IMR-90 (cell line): ENCODE results near the gene NUMA1. TPM values are rescaled to one million over a fixed set of nuclear protein-coding genes. Genes with fewer than 3 reads are reported as not detected.

Experiments
- ATAC-seq: fragments of 200-7000 bp; cut with Tn5 transposase; 2 replicates; pipeline ENCODE4 v1.9.1; 2020; ENCODE audit warnings: low read depth, mild to moderate bottlenecking, moderate library complexity
- BruUV-seq: library from RNA; stranded (reverse); fragments of 400-500 nt; replicated peaks from 2 replicates; lab custom pipeline; 2021; lab: Mats Ljungman, UMichigan
- CTCF ChIA-PET: fragments of 300-600 bp; formaldehyde crosslinking; extraction: SDS; loops from one replicate; lab custom pipeline; 2021; ENCODE audit warnings: antibody characterized with exemption; lab: Yijun Ruan, JAX
- POLR2A ChIA-PET: fragments of 300-600 bp; sonication (Branson Sonifier 250); formaldehyde crosslinking; loops from one replicate; lab custom pipeline; 2022; ENCODE audit warnings: antibody characterized with exemption; ENCODE audit not compliant: unreplicated experiment; lab: Charles Lee
- DNase-seq: peaks from one replicate; pipeline ENCODE4 v3.0.0; 2013
- H2AFZ ChIP-seq: replicated peaks from 2 replicates; pipeline ENCODE3; 2013; ENCODE audit warnings: low read length, mild to moderate bottlenecking; ENCODE audit not compliant: poor library complexity
- H2AK5ac ChIP-seq: 2 replicates; pipeline ENCODE4 v1.6.1; 2013; ENCODE audit warnings: low read depth, low read length, inconsistent platforms
- H2AK9ac ChIP-seq: replicated peaks from 2 replicates; pipeline ENCODE3; 2013; ENCODE audit warnings: mild to moderate bottlenecking, low read depth, low read length, moderate library complexity; ENCODE audit not compliant: poor library complexity
- H2BK120ac ChIP-seq: 2 replicates; pipeline ENCODE4 v1.6.1; 2013; ENCODE audit warnings: low read depth, low read length, inconsistent platforms
- H2BK15ac ChIP-seq: 3 replicates; pipeline ENCODE4 v1.6.1; 2013; ENCODE audit warnings: low read depth, low read length, inconsistent platforms
- H2BK20ac ChIP-seq: 2 replicates; pipeline ENCODE4 v1.6.1; 2013; ENCODE audit warnings: low read depth, mild to moderate bottlenecking, inconsistent platforms, low read length, moderate library complexity
- H2BK5ac ChIP-seq: 2 replicates; pipeline ENCODE4 v1.6.1; 2013; ENCODE audit warnings: mild to moderate bottlenecking, low read depth, low read length, inconsistent platforms; ENCODE audit not compliant: poor library complexity, severe bottlenecking
- H3K14ac ChIP-seq: replicated peaks from 2 replicates; pipeline ENCODE4 v1.6.1; 2013; ENCODE audit warnings: low read depth, low read length, inconsistent platforms
- H3K18ac ChIP-seq: 2 replicates; pipeline ENCODE4 v1.6.1; 2013; ENCODE audit warnings: low read depth, low read length, control low read depth
- H3K23ac ChIP-seq: 2 replicates; pipeline ENCODE4 v1.6.1; 2013; ENCODE audit warnings: low read depth, low read length, inconsistent platforms
- H3K27ac ChIP-seq: 2 replicates; pipeline ENCODE4 v1.5.1; 2013; ENCODE audit warnings: mild to moderate bottlenecking, control low read depth, low read length; ENCODE audit not compliant: insufficient read depth
- H3K27me3 ChIP-seq: 2 replicates; pipeline ENCODE4 v1.6.1; 2013; ENCODE audit warnings: low read length; ENCODE audit not compliant: control insufficient read depth, insufficient read depth
- H3K36me3 ChIP-seq: 2 replicates; pipeline ENCODE4 v1.6.1; 2013; ENCODE audit warnings: low read length, mixed read lengths; ENCODE audit not compliant: control insufficient read depth, insufficient read depth
- H3K4ac ChIP-seq: 2 replicates; pipeline ENCODE4 v1.6.1; 2013; ENCODE audit warnings: low read depth, low read length, inconsistent platforms
- H3K4me1 ChIP-seq: 2 replicates; pipeline ENCODE4 v1.6.1; 2013; ENCODE audit warnings: low read length, mixed read lengths; ENCODE audit not compliant: control insufficient read depth, insufficient read depth
- H3K4me2 ChIP-seq: 2 replicates; pipeline ENCODE4 v1.6.1; 2013; ENCODE audit warnings: low read depth, mild to moderate bottlenecking, control low read depth, low read length, moderate library complexity
- H3K4me3 ChIP-seq: 2 replicates; pipeline ENCODE4 v1.5.1; 2013; ENCODE audit warnings: low read depth, mild to moderate bottlenecking, control low read depth, low read length, moderate library complexity; ENCODE audit not compliant: insufficient read depth
- H3K56ac ChIP-seq: 2 replicates; pipeline ENCODE4 v1.6.1; 2013; ENCODE audit warnings: low read length, inconsistent platforms; ENCODE audit not compliant: insufficient read depth; ENCODE audit errors: extremely low read depth
- H3K79me1 ChIP-seq, 2 experiments: 2 replicates each; pipeline ENCODE4 v1.6.1; 2013; ENCODE audit warnings: low read length in 2 of 2, inconsistent platforms in 1 of 2, low read depth in 1 of 2
- H3K9ac ChIP-seq: 2 replicates; pipeline ENCODE4 v1.6.1; 2013; ENCODE audit warnings: low read depth, low read length, control low read depth
- H3K9me1 ChIP-seq: 2 replicates; pipeline ENCODE4 v1.6.1; 2013; ENCODE audit warnings: low read length, inconsistent platforms; ENCODE audit not compliant: insufficient read depth
- H3K9me3 ChIP-seq: 2 replicates; pipeline ENCODE4 v1.6.1; 2013; ENCODE audit warnings: low read length; ENCODE audit not compliant: control insufficient read depth, insufficient read depth
- H4K20me1 ChIP-seq: 2 replicates; pipeline ENCODE4 v1.6.1; 2013; ENCODE audit warnings: low read length, inconsistent platforms; ENCODE audit not compliant: insufficient read depth
- H4K5ac ChIP-seq: 2 replicates; pipeline ENCODE4 v1.6.1; 2013; ENCODE audit warnings: mild to moderate bottlenecking, low read depth, low read length, control low read depth
- H4K8ac ChIP-seq, 2 experiments: 2 replicates each; pipeline ENCODE4 v1.6.1; 2013; ENCODE audit warnings: low read depth in 2 of 2, low read length in 2 of 2, control low read depth in 1 of 2, inconsistent platforms in 1 of 2
- H4K91ac ChIP-seq: 2 replicates; pipeline ENCODE4 v1.6.1; 2013; ENCODE audit warnings: low read depth, low read length, inconsistent platforms; ENCODE audit not compliant: insufficient read depth
- CEBPB ChIP-seq: IDR thresholded peaks from 2 replicates; pipeline ENCODE4 v1.6.1; 2012; ENCODE audit warnings: low read depth, low read length, improper control_type of control experiment
- CHD1 ChIP-seq: IDR thresholded peaks from 2 replicates; pipeline ENCODE4 v1.6.1; 2012; ENCODE audit warnings: low read depth, low read length, improper control_type of control experiment
- FOS ChIP-seq: fragments of 150-350 bp; IDR thresholded peaks from 2 replicates; pipeline ENCODE4 v1.6.1; 2016; ENCODE audit warnings: low read depth, low read length
- MAFK ChIP-seq: IDR thresholded peaks from 2 replicates; pipeline ENCODE4 v1.6.1; 2012; ENCODE audit warnings: low read depth, low read length, improper control_type of control experiment
- MAZ ChIP-seq: IDR thresholded peaks from 2 replicates; pipeline ENCODE4 v1.6.1; 2012; ENCODE audit warnings: low read depth, mild to moderate bottlenecking, low read length, improper control_type of control experiment, moderate library complexity, borderline replicate concordance
- NFE2L2 ChIP-seq: fragments of 150-350 bp; IDR thresholded peaks from 2 replicates; pipeline ENCODE4 v1.6.1; 2016; ENCODE audit warnings: low read depth, mild to moderate bottlenecking, low read length
- RCOR1 ChIP-seq: IDR thresholded peaks from 2 replicates; pipeline ENCODE4 v1.6.1; 2012; ENCODE audit warnings: mild to moderate bottlenecking, low read length, improper control_type of control experiment; ENCODE audit not compliant: insufficient replicate concordance
- USF2 ChIP-seq: fragments of 150-350 bp; IDR thresholded peaks from 2 replicates; pipeline ENCODE4 v1.6.1; 2017; ENCODE audit warnings: mild to moderate bottlenecking, antibody characterized with exemption, low read length, low read depth
- WGBS, 2 experiments: methylation state at CpG; one replicate each; pipeline versions ENCODE4 v1.1.5 to v1.1.7; 2013; ENCODE audit warnings: missing lambda C conversion rate in 2 of 2; ENCODE audit not compliant: insufficient read length in 1 of 2; ENCODE audit errors: extremely low coverage in 2 of 2; 5-methylcytosine and 5-hydroxymethylcytosine counted together
- dilution Hi-C: fragments of 300-500 bp; cut with HindIII; formaldehyde crosslinking; loops from one replicate; pipeline ENCODE4 v1.14.3; 2018; ENCODE audit warnings: low sequenced_read_pairs; ENCODE audit not compliant: unreplicated experiment
- in situ Hi-C: fragments of 300-500 bp; cut with MboI; formaldehyde crosslinking; loops from 3 replicates; pipeline ENCODE4 v1.14.3; 2019; ENCODE audit warnings: low sequenced_read_pairs, inconsistent platforms, mixed read lengths
- intact Hi-C: fragments of 100-400 bp; cut with micrococcal nuclease; formaldehyde crosslinking; loops from 2 replicates; pipeline ENCODE4 v1.10.0; 2022
- polyA plus RNA-seq, 3 experiments: library from polyadenylated mRNA; depleted of rRNA; stranded (reverse); fragments of >200 nt; gene quantifications; 2 replicates each; pipeline ENCODE4 v1.2.3, GENCODE V29; 2012; ENCODE audit warnings: low replicate concordance in 1 of 3
- total RNA-seq: library from RNA; depleted of rRNA; stranded (reverse); fragments of >200 nt; gene quantifications from 2 replicates; pipeline ENCODE4 v1.2.3, GENCODE V29; 2012

The NUMA1 gene
- total and polyA plus RNA-seq, 2 of the 4 experiments (the other 2 are of a cell fraction) = 61.7 to 97.0 TPM

GRCh38 chr11:71999362-71999761 lies 81.0 kb downstream of the NUMA1 start:
- H2BK15ac ChIP-seq = no peak overlapping the region
- TF ChIP-seq FOS (no peak), USF2 (no peak), CHD1 (no peak), CEBPB (no peak), NFE2L2 (no peak), MAFK (no peak), MAZ (no peak), RCOR1 (no peak)
- H3K18ac ChIP-seq = no peak overlapping the region
- ChIA-PET POLR2A (no interaction called here), CTCF (interaction anchor here (0.7 to 1.1 kb wide), 3 partner anchors 11 to 26 kb away, joined by 3 to 5 read pairs (median 4); no protein-coding TSS in a partner anchor)
- no peak overlapping the region for H2BK5ac ChIP-seq
- H2AFZ ChIP-seq = no peak overlapping the region
- dilution Hi-C loops (no loop called here), in situ Hi-C loops (no loop called here), intact Hi-C loops (no loop called here)
- no peak overlapping the region; the same call in 1 of the 2 replicates for H3K9ac ChIP-seq
- peak overlapping the region; percentile 15; the same call in 1 of the 2 replicates for H4K5ac ChIP-seq
- no peak overlapping the region for H2BK20ac ChIP-seq
- no peak overlapping the region for H3K23ac ChIP-seq
- H4K8ac ChIP-seq = peak overlapping the region in 1 of 2 experiments; percentile 61; a peak in 2 of 4 replicates
- H3K14ac ChIP-seq = peak overlapping the region; percentile 70; the same call in 1 of the 2 replicates
- H3K56ac ChIP-seq = no peak overlapping the region
- 0 out of 2 replicates have a peak overlapping the region, but pooled peaks have one; percentile 55 for H2BK120ac ChIP-seq
- ATAC-seq (peak; percentile 74), DNase-seq (peak; percentile 52)
- H3K9me3 ChIP-seq = no peaks in the 10 kb centered on the region
- H4K20me1 ChIP-seq = peaks cover 31% of the 10 kb centered on the region
- no peak overlapping the region for H3K4ac ChIP-seq
- peak overlapping the region; percentile 78 for H3K4me2 ChIP-seq
- WGBS, 2 experiments = no CpG with 5 or more reads among the region's 2 CpGs
- peaks cover 0 to 21% of the 10 kb centered on the region in 2 experiments; a peak in 1 of 4 replicates for H3K79me1 ChIP-seq
- peak overlapping the region; percentile 77 for H2AK9ac ChIP-seq
- no TSS peak for BruUV-seq
- no peak overlapping the region for H4K91ac ChIP-seq
- peaks cover 6% of the 10 kb centered on the region for H3K4me1 ChIP-seq
- H3K36me3 ChIP-seq = peaks cover 43% of the 10 kb centered on the region
- peaks cover 14% of the 10 kb centered on the region for H3K9me1 ChIP-seq
- no peaks in the 10 kb centered on the region for H3K27me3 ChIP-seq
- peak overlapping the region; percentile 26; the same call in 1 of the 2 replicates for H3K27ac ChIP-seq
- no peak overlapping the region for H3K4me3 ChIP-seq
- no peak overlapping the region for H2AK5ac ChIP-seq
